GM19193 (cell line): ENCODE data around the gene BCL2L13.
A peak's percentile ranks its signal among the peaks of the same experiment; 100 is the strongest.

ENCODE experiments used
- POLR2A ChIP-seq: IDR thresholded peaks from 4 replicates; pipeline ENCODE4 v1.6.1; 2011; ENCODE audit not compliant: insufficient read depth, insufficient read length; ENCODE audit errors: extremely low read depth

BCL2L13 gene

GRCh38 chr22:17638432-17639246 is at the start of gene BCL2L13:
TSS of gene BCL2L13 (plus strand) at chr22:17638757. CDS start at chr22:17655712, 16,955 bp downstream.
- peak; percentile 97 for TF ChIP-seq POLR2A

GRCh38 chr22:17589810-17590375 is 48.7 kb upstream of the BCL2L13 start:
- TF ChIP-seq POLR2A = peak; percentile 10

GRCh38 chr22:17590586-17590985 is 48.0 kb upstream of the BCL2L13 start:
- no peak for TF ChIP-seq POLR2A

GRCh38 chr22:17592201-17592600 is 46.4 kb upstream of the BCL2L13 start:
- no peak for TF ChIP-seq POLR2A

- no peak for TF ChIP-seq POLR2A
Observed at GRCh38 chr22:17596226-17596625, 42.3 kb upstream of the BCL2L13 start.

GRCh38 chr22:17597217-17597616 is 41.3 kb upstream of the BCL2L13 start:
- TF ChIP-seq POLR2A = no peak

GRCh38 chr22:17598318-17598717 is 40.2 kb upstream of the BCL2L13 start:
- TF ChIP-seq POLR2A = no peak

- no peak for TF ChIP-seq POLR2A
Observed at GRCh38 chr22:17601031-17601430, 37.5 kb upstream of the BCL2L13 start.

GRCh38 chr22:17603668-17604067 is 34.9 kb upstream of the BCL2L13 start:
- TF ChIP-seq POLR2A = no peak

- TF ChIP-seq POLR2A = no peak
Observed at GRCh38 chr22:17606496-17606895, 32.1 kb upstream of the BCL2L13 start.

GRCh38 chr22:17607891-17608521 is 30.6 kb upstream of the BCL2L13 start:
- TF ChIP-seq POLR2A = no peak

- no peak for TF ChIP-seq POLR2A
Observed at GRCh38 chr22:17612057-17612456, 26.5 kb upstream of the BCL2L13 start.

GRCh38 chr22:17613280-17613679 is 25.3 kb upstream of the BCL2L13 start:
- TF ChIP-seq POLR2A = no peak

GRCh38 chr22:17627961-17628405 is 10.6 kb upstream of the BCL2L13 start:
- no peak for TF ChIP-seq POLR2A

GRCh38 chr22:17628406-17629172 is 10.0 kb upstream of the BCL2L13 start, which contains the start of gene ATP6V1E1:
TSS of gene ATP6V1E1 (minus strand) at chr22:17628749. CDS start at chr22:17628635, 114 bp downstream.
- TF ChIP-seq POLR2A = peak; percentile 80
